HG03108 (cell line): Measurements from ENCODE around the gene DNAJC12.
A peak's percentile ranks its signal among the peaks of the same experiment; 100 is the strongest.
"Not testable (repeated sequence)": the region's sequence is repeated elsewhere in the genome, so short reads cannot be mapped to it uniquely, and the experiment has no call there.

ENCODE experiments used
- ATAC-seq: cut with Tn5 transposase; IDR thresholded peaks from one replicate; pipeline ENCODE4 v1.9.1; 2021; ENCODE audit warnings: moderate library complexity; ENCODE audit not compliant: unreplicated experiment

DNAJC12 gene

DNA sequence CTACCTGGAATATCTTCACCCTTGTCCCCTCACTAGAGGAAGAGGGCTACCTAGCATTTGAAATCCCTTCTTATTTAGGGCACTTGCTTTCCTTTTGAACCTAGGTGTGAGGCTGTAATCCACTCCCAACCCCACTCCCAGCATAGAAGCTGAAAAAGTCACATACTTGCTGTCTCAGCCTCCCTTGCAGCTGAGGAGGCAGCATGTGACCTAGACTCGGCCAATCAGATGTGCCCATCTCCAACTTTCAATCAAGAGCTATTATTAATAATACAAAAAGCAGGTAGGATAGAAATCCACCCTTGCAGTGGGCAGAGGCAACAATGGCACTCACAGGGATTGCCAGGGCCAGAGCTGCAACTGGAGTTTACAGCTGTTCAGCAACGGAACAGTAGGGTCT is 70.7 kb downstream of the DNAJC12 start:
- ATAC-seq: no peak

DNA sequence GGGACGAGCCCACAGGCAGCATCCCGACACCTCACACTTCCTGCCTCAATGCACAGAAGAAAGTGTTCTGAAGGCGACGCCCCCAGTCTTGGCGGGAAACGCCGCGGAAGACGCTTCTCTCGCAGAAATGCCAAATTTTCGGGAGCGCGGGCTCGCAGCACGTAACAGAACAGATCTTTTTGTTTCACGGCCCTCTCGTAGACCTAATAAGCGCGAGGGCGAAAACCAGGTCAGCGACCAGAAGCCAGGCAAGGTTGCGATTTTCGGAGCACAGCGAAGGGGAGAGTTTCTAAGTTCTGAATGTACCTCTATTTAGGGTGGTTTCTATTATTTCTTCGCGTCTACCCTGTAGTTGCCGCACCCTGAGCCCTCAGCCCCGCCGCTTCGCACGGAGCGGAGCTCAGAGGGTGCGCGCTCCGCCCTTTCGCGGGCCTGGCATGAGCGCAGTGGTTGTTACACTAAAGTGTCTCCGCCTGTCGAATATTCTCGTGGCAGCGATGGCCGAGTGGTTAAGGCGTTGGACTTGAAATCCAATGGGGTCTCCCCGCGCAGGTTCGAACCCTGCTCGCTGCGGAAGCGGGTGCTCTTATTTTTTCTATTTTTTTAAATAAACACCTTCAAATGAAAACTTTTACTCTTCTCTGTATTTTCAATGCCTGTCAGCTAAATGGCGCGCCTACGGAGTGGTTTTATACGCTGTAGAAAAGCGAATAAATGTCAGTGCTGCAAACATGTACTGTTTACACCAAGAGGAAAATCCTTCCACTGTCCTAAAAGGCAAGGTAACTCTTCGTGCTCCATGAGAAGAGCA is 73.8 kb downstream of the DNAJC12 start:
- peak; percentile 84 for ATAC-seq

DNA sequence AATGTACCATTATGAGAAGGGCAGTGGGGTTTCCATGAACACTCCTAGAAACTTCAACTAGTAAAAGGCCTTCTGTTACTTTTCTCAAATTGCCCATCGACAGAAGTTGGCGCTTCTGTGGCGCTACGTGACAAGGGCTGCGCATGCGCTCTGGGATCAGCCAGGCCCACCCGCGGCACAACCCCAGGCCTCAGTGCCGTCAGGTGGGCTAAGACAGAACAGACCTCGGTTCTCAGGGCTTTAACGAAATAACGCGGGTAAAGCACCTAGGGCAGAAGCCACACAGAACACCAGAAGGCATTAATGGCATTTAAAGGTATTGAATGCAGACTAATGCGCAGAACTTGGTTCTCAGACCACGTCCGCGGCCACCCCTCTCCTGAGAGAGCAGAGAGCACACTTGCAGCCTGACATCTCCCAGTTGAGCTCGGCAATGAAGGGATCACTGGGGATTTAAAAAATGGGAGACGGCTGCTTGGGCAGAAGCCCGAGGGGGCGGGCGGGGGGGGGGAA is 74.4 kb downstream of the DNAJC12 start:
- ATAC-seq: no peak

- not testable (repeated sequence) for ATAC-seq
These were observed 75.4 kb downstream of the DNAJC12 start for GRCh38 chr10:67762567-67762966.

DNA sequence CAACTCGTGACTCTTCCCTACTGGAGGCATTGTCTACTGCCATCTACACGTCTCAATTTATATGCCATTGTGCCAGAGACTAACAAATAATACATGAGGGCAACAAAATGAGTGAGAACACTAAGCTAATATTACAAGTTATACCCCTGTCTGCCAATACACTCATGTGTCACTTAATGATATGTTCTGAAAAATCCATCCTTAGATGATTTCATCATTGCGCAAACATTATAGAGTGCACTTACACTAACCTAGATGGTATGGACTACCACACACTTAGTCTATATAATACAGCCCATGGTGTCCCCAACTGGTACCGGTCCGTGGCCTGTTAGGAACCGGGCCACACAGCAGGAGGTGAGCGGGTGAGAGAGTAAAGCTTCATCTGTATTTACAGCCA is 77.7 kb downstream of the DNAJC12 start:
- ATAC-seq: no peak
